Stimulated activated naive CD8-positive, alpha-beta T cell treated with anti-CD3 and anti-CD28 coated beads, Interleukin-15, amount 100 ng/mL, for 72 hours (primary cell): ENCODE results near the gene TOP2B.

ENCODE experiments used
- ATAC-seq: fragments of 150-1000 bp; cut with Tn5 transposase; 2 replicates; pipeline ENCODE4 v1.10.0; 2021; ENCODE audit warnings: mild to moderate bottlenecking, moderate library complexity
- DNase-seq, 2 donors: peaks; one replicate each; pipeline ENCODE4 v3.0.0; 2021 to 2022
- H3K27ac Mint-ChIP-seq, 2 donors: one replicate each; pipeline ENCODE4 v1.8.0; 2022; ENCODE audit warnings: mild to moderate bottlenecking in 2 of 2, mixed read lengths in 2 of 2, moderate library complexity in 2 of 2
- H3K27me3 Mint-ChIP-seq: one replicate; pipeline ENCODE4 v1.8.0; 2022; ENCODE audit warnings: mixed read lengths
- H3K4me1 Mint-ChIP-seq: one replicate; pipeline ENCODE4 v1.8.0; 2022; ENCODE audit warnings: mild to moderate bottlenecking, mixed read lengths
- H3K4me3 Mint-ChIP-seq, 2 donors: one replicate each; pipeline ENCODE4 v1.8.0; 2022; ENCODE audit warnings: mild to moderate bottlenecking in 2 of 2, mixed read lengths in 2 of 2, moderate library complexity in 1 of 2
- H3K9me3 Mint-ChIP-seq, 2 donors: one replicate each; pipeline ENCODE4 v1.8.0; 2022; ENCODE audit warnings: mixed read lengths in 2 of 2

TOP2B gene

DNA sequence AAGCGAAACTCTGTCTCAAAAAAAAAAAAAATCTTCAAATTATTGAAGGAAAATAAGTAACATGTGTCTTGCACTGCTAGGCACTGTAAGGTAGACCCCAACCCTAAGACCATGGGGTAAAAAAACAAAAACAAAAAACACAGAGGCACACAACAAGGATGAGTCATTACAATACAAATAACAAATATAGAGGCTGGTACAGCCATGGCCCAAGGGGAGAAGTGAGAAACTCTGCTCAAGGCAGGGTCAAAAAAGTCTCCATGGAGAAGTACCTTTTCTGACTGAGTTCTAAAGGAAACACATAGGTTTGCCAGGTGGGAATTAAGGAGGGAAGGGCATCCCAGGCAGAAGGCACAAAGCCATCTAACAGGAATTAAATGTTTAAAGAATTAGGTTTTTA lies 54.5 kb downstream of the TOP2B start:
- ATAC-seq (no peak), DNase-seq (no peak)
- Mint-ChIP-seq H3K4me1 (peaks cover 10% of the 10 kb centered on the region), H3K9me3 (no peaks in the 10 kb centered on the region), H3K27ac (no peak overlapping the region), H3K4me3 (no peak overlapping the region), H3K27me3 (no peaks in the 10 kb centered on the region)

DNA sequence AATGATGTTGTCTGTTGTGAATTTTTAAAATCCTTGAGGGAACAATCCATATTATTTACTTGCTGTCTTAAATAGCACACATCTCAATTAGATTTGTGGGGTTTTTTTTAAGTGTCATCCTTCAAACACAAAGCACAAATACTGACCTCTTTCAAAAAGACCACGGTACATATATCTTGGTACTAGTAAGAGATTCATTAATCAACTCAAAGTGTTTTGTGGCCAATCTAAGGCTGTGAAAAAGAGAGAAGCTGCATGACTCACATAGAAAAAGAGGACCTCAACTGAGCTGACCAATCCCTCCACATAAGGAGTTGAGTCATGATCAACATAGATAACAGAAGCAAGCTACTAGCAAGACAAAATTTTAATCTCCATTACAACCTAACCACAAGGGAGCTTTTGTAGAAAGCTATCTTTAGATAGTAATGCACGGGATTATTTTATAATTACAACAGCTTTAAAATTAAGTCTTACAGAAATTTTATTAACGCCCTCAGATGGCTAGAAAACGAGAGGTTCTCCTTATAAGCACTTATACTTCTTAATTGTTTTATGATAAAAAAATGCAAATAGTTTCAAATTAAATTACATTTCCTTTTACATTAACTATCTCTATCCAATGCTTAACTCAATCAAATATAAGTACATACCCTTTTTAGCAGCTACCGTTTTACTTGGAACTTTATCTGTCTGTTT lies 60.5 kb downstream of the TOP2B start:
- peak; percentile 93 for ATAC-seq
- H3K4me1 Mint-ChIP-seq: peaks cover 5% of the 10 kb centered on the region

DNA sequence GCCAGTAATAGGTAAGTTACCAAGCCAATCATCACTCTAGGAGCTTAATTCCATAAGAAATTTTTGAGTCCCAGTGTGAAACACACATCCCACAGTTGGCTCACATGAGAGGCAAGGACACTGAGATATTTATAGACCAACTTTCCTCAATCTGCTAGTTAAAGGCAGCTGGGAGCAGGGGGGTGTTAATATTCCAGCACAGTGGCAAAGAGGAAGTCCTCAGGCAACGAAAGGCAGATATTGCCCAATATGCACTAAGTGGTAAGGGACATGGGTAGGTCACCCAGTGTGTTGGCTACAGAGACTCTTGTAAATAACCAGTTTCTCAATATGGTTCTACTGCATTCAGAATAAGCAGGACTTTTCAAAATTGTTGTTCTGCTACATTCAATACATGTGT lies 61.0 kb downstream of the TOP2B start:
- peak; percentile 9 for ATAC-seq
- H3K4me3 Mint-ChIP-seq: no peak overlapping the region
- peaks cover 5% of the 10 kb centered on the region for H3K4me1 Mint-ChIP-seq
- no peak overlapping the region for H3K27ac Mint-ChIP-seq
- no peaks in the 10 kb centered on the region for H3K27me3 Mint-ChIP-seq
- DNase-seq: no peak
- no peaks in the 10 kb centered on the region for H3K9me3 Mint-ChIP-seq

More for the DNA sequence above, 60.5 kb downstream of the TOP2B start:
- no peak overlapping the region for H3K27ac Mint-ChIP-seq
- H3K27me3 Mint-ChIP-seq: no peaks in the 10 kb centered on the region
- no peak for DNase-seq
- no peak overlapping the region for H3K4me3 Mint-ChIP-seq
- H3K9me3 Mint-ChIP-seq: no peaks in the 10 kb centered on the region

DNA sequence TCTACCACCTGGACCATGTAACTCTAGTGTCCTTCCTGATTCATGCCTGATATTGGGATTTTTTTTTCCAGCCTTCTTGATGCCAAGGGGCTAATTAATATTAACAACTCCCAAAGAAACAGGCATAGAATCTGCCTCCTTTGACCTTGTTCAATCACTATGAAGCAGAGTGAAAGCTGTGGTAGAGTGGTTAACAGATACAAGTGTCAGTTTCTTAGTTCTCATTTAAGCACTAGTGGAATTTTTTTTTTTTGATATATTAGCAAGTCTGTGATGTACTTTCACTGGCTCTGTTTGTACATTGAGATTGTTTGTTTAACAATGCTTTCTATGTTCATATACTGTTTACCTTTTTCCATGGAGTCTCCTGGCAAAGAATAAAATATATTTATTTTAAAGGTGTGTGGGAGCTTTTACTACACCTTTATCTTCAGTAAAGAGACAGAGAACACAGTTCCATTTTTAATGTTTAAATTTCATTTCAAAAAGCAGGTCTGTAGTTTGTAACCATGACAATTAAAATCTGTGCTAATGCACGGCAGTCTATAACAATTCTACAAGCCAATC lies 67.1 kb downstream of the TOP2B start:
- DNase-seq: no peak
- H3K27ac Mint-ChIP-seq: peak overlapping the region in 1 of 2 donors; percentile 27
- H3K4me1 Mint-ChIP-seq: peaks cover 8% of the 10 kb centered on the region
- H3K27me3 Mint-ChIP-seq: no peaks in the 10 kb centered on the region
- H3K9me3 Mint-ChIP-seq: no peaks in the 10 kb centered on the region
- no peak overlapping the region for H3K4me3 Mint-ChIP-seq
- peak; percentile 70 for ATAC-seq

DNA sequence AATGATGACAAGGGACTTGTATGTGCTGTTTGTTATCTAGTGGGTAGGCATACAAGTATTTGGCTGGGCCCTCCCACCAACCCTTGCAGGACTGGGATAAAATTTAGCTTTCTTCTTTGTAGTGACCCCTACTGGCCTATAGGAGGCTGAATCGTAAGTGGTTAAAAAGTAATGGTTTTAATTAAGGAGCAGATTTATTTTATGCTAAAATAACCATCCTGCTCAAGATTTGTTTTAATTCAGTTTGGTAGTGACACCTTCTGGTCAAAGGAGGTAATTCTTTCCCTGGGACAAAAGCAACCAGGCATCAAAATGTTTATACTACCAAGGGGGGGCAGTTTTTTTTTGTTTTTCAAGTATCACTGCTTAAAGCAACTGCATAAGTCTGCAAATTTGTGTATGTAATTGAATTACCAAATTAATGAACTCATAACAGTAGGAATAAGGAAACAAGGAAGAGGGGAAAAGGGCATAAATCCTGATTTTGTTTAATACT lies 70.7 kb downstream of the TOP2B start:
- H3K27ac Mint-ChIP-seq: no peak overlapping the region
- DNase-seq (no peak), ATAC-seq (peak; percentile 33)
- no peaks in the 10 kb centered on the region for H3K27me3 Mint-ChIP-seq
- H3K4me3 Mint-ChIP-seq: no peak overlapping the region
- no peaks in the 10 kb centered on the region for H3K9me3 Mint-ChIP-seq
- peaks cover 10% of the 10 kb centered on the region for H3K4me1 Mint-ChIP-seq

DNA sequence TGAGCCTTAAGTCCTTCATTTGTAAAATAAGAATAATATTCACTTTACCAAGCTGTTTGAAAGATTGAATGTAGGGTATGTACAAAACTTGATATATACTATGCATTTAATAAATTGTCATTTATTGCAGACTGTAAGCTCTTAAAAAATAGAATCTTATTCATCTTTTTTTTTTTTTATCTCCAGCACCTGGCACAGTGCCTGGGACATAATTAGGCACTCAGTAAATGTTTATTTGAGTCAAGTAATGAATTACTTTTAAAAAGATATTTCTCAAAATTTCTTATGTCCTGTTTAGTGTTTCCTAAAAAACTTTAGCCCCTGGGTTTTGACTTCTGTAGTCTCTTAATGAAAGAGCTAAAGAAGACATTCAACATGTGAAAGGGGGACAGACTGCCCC lies 71.7 kb downstream of the TOP2B start:
- H3K27ac Mint-ChIP-seq: no peak overlapping the region
- H3K27me3 Mint-ChIP-seq: no peaks in the 10 kb centered on the region
- peaks cover 0 to 2% of the 10 kb centered on the region in 2 donors for H3K9me3 Mint-ChIP-seq
- no peak for DNase-seq
- no peak overlapping the region for H3K4me3 Mint-ChIP-seq
- ATAC-seq: no peak
- peaks cover 8% of the 10 kb centered on the region for H3K4me1 Mint-ChIP-seq

DNA sequence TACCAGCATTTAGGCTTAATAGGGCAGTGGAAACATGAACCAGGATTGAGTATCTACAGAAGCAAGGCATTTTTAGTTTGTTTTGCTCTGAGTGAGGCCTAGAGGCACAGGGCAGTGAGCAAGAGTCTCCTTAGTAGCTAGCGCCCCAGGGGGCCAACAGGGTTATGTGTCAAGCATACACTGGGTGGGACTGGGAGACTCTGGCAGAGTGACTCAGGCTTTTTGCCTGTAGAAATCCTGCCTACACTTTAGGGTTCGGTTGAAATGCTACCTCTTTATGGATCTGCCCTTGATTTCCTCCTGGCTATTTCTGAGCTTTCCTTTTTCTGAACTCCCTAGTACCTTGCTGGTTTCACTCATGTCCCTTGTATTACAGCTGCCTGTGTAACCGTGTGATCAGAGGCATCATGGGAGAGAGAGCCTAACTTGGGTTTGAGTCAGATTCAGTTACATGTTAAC lies 72.2 kb downstream of the TOP2B start:
- no peak overlapping the region for H3K4me3 Mint-ChIP-seq
- ATAC-seq: peak; percentile 65
- H3K9me3 Mint-ChIP-seq: peaks cover 0 to 4% of the 10 kb centered on the region in 2 donors
- peak overlapping the region in 1 of 2 donors; percentile 71 for H3K27ac Mint-ChIP-seq
- peaks cover 5% of the 10 kb centered on the region for H3K4me1 Mint-ChIP-seq
- no peak for DNase-seq
- H3K27me3 Mint-ChIP-seq: no peaks in the 10 kb centered on the region

DNA sequence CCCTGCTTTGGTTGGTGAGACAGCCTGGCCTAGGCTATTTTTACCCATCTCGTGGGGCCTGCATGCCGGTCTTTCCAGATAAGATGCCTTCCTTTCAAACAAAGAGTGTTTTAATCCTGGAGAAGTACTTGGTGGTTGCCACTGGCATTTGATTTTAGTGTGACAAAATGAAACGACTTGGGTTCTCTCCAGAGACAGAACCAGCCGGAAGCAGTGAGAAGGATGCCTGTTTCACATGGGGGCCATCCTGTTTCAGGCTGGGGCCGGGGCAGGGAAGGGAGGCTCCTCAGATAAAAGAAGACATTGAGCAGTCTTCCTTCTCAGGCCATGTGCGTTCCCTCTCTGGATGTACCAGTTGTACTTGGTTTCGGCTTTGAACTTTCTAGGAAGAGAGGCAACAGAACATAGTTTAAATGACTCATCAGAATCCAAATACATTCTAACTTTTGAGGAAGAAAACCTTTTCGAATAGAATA lies 74.9 kb downstream of the TOP2B start:
- Mint-ChIP-seq H3K27me3 (no peaks in the 10 kb centered on the region), H3K27ac (no peak overlapping the region), H3K4me3 (no peak overlapping the region), H3K4me1 (peaks cover 5% of the 10 kb centered on the region), H3K9me3 (peaks cover 0 to 4% of the 10 kb centered on the region in 2 donors)
- ATAC-seq: no peak
- no peak for DNase-seq

DNA sequence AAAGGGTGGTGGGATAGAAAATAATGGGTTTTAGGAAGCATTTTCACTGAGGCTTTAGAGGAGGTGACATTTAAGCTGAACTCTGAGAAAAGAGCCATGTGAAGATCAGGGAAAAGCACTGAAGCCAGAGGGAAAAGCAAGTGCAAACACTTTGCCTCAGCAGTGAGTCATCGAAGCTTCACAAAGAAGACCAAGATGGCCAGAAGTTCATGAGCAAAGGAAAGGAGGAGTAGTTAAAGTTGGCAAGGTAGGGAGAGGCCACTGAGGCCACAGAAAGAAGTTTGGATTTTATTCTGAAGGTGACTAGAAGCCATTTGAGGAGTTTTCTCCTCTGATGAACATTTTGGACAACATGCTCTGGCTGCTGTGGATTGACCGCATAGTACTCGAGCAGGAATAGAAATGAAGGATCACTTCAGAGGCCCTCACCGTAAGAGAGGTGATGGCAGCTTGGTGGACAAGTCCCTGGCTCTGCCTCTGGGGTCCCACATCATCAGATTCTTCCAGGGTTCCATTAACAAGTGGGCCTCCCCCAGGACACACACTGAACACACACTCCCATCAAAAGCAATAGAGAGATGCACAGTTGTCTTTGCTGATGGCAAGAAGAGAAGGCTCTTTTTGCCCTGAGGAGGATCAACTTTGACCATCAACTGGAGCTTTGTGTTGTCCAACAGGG lies 75.5 kb downstream of the TOP2B start:
- no peak overlapping the region for H3K4me3 Mint-ChIP-seq
- DNase-seq (no peak), ATAC-seq (no peak)
- H3K27ac Mint-ChIP-seq: no peak overlapping the region
- peaks cover 0 to 4% of the 10 kb centered on the region in 2 donors for H3K9me3 Mint-ChIP-seq
- peaks cover 5% of the 10 kb centered on the region for H3K4me1 Mint-ChIP-seq
- H3K27me3 Mint-ChIP-seq: no peaks in the 10 kb centered on the region

DNA sequence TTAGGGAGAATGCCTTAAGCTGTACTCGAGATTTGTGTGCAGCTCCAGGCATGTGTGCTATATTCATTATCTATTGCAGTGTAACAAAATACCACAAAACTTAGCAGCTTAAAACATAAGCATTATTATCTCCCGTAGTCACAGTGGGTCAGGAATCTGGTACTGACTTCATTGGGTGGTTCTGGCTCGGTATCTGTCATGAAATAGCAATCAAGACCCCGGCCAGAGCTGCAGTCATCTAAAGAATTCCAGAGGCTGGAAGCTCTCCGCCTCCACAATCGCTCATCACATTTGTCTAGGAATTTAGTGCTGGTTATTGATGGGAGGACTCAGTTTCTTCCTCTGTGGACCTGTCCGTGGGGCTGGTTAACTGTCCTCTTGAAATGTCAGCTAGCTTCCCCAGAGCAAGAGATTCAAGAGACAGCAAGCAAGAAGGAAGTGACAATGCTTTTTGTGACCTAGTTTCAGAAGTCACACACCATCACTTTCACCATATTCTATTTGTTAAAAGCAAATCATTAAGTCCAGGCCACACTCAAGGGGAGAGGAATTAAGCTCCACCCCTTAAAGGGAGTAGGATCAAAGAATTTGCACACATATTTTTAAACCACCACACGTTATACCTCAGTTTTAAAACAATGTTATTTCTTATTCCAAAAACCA lies 76.1 kb downstream of the TOP2B start:
- no peak for ATAC-seq
- no peaks in the 10 kb centered on the region for H3K27me3 Mint-ChIP-seq
- H3K4me1 Mint-ChIP-seq: peaks cover 5% of the 10 kb centered on the region
- H3K27ac Mint-ChIP-seq: no peak overlapping the region
- peaks cover 0 to 4% of the 10 kb centered on the region in 2 donors for H3K9me3 Mint-ChIP-seq
- H3K4me3 Mint-ChIP-seq: no peak overlapping the region
- DNase-seq: no peak

DNA sequence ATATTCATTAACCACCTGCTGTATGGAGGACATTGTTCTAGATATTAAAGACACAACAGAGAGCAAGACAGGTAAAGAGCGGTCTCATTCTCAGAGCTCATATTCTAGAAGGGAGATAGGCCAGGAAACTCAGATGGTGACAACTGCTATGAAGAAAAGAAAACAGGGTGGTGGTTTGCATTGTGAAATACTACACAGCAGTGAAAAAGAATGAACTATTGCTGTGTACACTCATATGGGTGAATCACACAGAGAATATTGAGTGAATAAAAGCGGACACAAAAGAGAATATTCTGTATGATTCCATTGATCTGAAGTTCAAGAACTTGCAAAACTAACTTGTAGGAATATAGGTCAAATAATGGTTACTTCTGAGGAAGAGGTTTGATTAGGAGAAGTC lies 76.7 kb downstream of the TOP2B start:
- Mint-ChIP-seq H3K27ac (no peak overlapping the region), H3K27me3 (no peaks in the 10 kb centered on the region), H3K9me3 (peaks cover 0 to 4% of the 10 kb centered on the region in 2 donors), H3K4me3 (no peak overlapping the region), H3K4me1 (peaks cover 5% of the 10 kb centered on the region)
- DNase-seq (no peak), ATAC-seq (no peak)

DNA sequence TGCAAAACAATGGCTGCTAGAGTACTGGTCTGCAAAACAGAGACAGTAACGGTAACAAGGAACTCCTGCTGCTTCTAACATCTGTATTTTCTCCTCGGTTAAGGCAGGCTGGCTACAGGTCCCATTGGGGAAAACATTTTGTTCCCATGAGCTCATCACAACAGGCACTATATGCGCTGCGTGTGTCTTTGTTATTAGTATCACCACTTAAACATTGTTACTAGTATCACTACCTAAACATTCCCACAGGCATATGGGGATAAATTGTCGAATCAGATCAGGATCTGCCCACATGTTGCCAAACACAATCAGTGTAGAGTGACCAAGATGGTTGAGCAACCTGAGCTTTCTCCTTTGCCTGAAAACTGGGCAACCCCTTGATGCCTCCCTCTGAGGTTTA lies 77.2 kb downstream of the TOP2B start:
- Mint-ChIP-seq H3K27ac (no peak overlapping the region), H3K27me3 (no peaks in the 10 kb centered on the region), H3K9me3 (peaks cover 0 to 4% of the 10 kb centered on the region in 2 donors), H3K4me3 (no peak overlapping the region), H3K4me1 (peaks cover 2% of the 10 kb centered on the region)
- ATAC-seq (no peak), DNase-seq (no peak)

DNA sequence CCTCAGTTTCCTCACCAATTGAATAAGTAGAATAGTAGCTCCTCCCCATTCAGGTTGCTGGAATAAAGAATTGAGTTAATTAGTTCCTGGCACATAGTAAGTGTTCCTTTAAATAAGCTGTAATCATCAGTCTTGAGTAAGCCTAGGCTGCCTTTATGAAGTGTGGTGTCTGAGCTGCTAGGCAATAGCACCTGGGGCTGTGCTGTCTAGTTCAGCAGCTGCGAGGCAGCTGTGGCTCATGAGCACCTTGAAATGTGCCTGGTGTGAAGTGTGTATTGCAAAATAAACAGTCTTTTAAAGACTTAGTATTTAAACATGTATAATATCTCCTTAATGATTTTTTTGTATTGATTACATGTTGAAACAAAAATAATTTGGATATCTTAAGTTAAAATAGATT lies 77.6 kb downstream of the TOP2B start:
- H3K4me1 Mint-ChIP-seq: no peaks in the 10 kb centered on the region

DNA sequence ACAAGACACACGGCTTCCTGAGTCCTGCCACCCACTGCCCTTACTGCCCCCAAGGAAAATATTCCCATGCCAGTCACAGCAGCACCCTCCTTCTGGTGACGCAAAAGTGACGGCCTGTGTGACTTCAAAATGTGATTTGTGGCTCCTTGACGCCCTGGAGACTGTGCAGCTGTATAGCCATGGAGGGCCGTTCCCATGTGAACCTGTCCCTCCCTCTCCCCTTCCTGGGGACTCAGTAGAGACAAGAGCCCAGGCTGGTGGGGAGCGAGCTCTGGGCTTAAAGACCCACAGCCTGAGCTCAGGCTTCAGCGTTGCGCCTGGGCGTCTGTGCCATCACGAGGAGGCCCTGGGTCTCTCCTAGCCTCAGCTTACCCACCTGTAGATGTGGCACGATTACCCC lies 78.2 kb downstream of the TOP2B start:
- H3K27me3 Mint-ChIP-seq: no peaks in the 10 kb centered on the region
- ATAC-seq (no peak), DNase-seq (no peak)
- H3K4me3 Mint-ChIP-seq: no peak overlapping the region
- no peak overlapping the region for H3K27ac Mint-ChIP-seq
- H3K4me1 Mint-ChIP-seq: no peaks in the 10 kb centered on the region
- H3K9me3 Mint-ChIP-seq: peaks cover 0 to 4% of the 10 kb centered on the region in 2 donors

More for the DNA sequence above, 77.6 kb downstream of the TOP2B start:
- ATAC-seq: no peak
- Mint-ChIP-seq H3K9me3 (peaks cover 0 to 4% of the 10 kb centered on the region in 2 donors), H3K27ac (no peak overlapping the region), H3K4me3 (no peak overlapping the region), H3K27me3 (no peaks in the 10 kb centered on the region)
- DNase-seq: no peak

DNA sequence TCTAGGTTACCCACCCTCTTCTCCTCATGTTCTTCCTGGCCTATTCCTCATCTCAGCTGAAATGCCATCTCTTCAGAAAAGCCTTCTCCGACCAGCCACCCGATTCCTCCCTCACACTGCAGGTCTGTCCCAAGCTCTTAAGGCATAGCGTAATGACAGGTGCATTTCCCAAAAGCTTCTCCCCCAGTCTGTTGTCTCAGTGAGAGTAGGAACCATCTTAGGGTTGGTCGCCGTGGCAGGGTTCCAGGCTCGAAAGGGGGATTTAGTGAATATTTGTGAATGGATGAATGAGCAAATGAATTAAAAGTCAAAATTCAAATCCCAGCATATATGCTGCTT lies 78.6 kb downstream of the TOP2B start:
- DNase-seq (no peak), ATAC-seq (no peak)
- H3K4me3 Mint-ChIP-seq: no peak overlapping the region
- no peaks in the 10 kb centered on the region for H3K4me1 Mint-ChIP-seq
- H3K27ac Mint-ChIP-seq: no peak overlapping the region
- no peaks in the 10 kb centered on the region for H3K27me3 Mint-ChIP-seq
- H3K9me3 Mint-ChIP-seq: peaks cover 0 to 4% of the 10 kb centered on the region in 2 donors
